Neural progenitor cell (in vitro differentiated cells): Measurements from ENCODE around the gene ID1. TPM values are rescaled to one million over a fixed set of nuclear protein-coding genes. Genes with fewer than 3 reads are reported as not detected.
"Not testable (repeated sequence)": the region's sequence is repeated elsewhere in the genome, so short reads cannot be mapped to it uniquely, and the experiment has no call there.

Experiments
- DNase-seq: peaks from one replicate; pipeline ENCODE4 v3.0.0-alpha.2; 2016; ENCODE audit warnings: low spot score
- H2AFZ ChIP-seq: fragments of 200-600 bp; sonication (generic); replicated peaks from 2 replicates; pipeline ENCODE4 v1.6.1; 2016; ENCODE audit warnings: antibody characterized with exemption
- H3F3A ChIP-seq: fragments of 200-600 bp; sonication (generic); 2 replicates; pipeline ENCODE4 v1.6.1; 2016; ENCODE audit warnings: antibody characterized with exemption, low read depth
- H3K27ac ChIP-seq: fragments of 200-600 bp; sonication (generic); 2 replicates; pipeline ENCODE4 v1.5.1; 2016; ENCODE audit warnings: mild to moderate bottlenecking
- H3K27me3 ChIP-seq: fragments of 200-600 bp; sonication (generic); 2 replicates; pipeline ENCODE4 v1.6.1; 2016; ENCODE audit warnings: mild to moderate bottlenecking, moderate library complexity
- H3K36me3 ChIP-seq: fragments of 200-600 bp; sonication (generic); 2 replicates; pipeline ENCODE4 v1.5.1; 2016
- H3K4me1 ChIP-seq: fragments of 200-600 bp; sonication (generic); 2 replicates; pipeline ENCODE4 v1.6.1; 2016; ENCODE audit warnings: mixed run types
- H3K4me2 ChIP-seq: fragments of 200-600 bp; sonication (generic); 2 replicates; pipeline ENCODE4 v1.6.1; 2016
- H3K4me3 ChIP-seq: fragments of 200-600 bp; sonication (generic); 2 replicates; pipeline ENCODE4 v1.5.1; 2016
- H3K79me2 ChIP-seq: fragments of 200-600 bp; sonication (generic); 2 replicates; pipeline ENCODE4 v1.6.1; 2016; ENCODE audit warnings: low read depth
- H3K9ac ChIP-seq: fragments of 200-600 bp; sonication (generic); 2 replicates; pipeline ENCODE4 v1.6.1; 2016
- H3K9me3 ChIP-seq: fragments of 200-600 bp; sonication (generic); 2 replicates; pipeline ENCODE4 v1.5.1; 2016; ENCODE audit warnings: low read depth
- H4K20me1 ChIP-seq: fragments of 200-600 bp; sonication (generic); 2 replicates; pipeline ENCODE4 v1.6.1; 2016; ENCODE audit warnings: low read depth
- H3K27ac Mint-ChIP-seq: 3 replicates; pipeline ENCODE4 v1.8.0; 2021; ENCODE audit warnings: mixed read lengths
- H3K27me3 Mint-ChIP-seq: 2 replicates; pipeline ENCODE4 v1.8.0; 2022; ENCODE audit warnings: low read depth, mild to moderate bottlenecking, inconsistent platforms, moderate library complexity, mixed read lengths; ENCODE audit not compliant: insufficient read depth
- H3K36me3 Mint-ChIP-seq: 3 replicates; pipeline ENCODE4 v1.8.0; 2021; ENCODE audit warnings: mixed read lengths
- H3K4me1 Mint-ChIP-seq: 3 replicates; pipeline ENCODE4 v1.8.0; 2021; ENCODE audit warnings: mixed read lengths
- H3K4me3 Mint-ChIP-seq: 3 replicates; pipeline ENCODE4 v1.8.0; 2021; ENCODE audit warnings: mild to moderate bottlenecking, moderate library complexity, mixed read lengths
- H3K9me3 Mint-ChIP-seq: 3 replicates; pipeline ENCODE4 v1.8.0; 2020; ENCODE audit warnings: mixed read lengths
- CTCF ChIP-seq: fragments of 200-600 bp; sonication (generic); IDR thresholded peaks from 2 replicates; pipeline ENCODE4 v1.5.1; 2017; ENCODE audit warnings: antibody characterized with exemption, mild to moderate bottlenecking
- EZH2 ChIP-seq: fragments of 200-600 bp; sonication (generic); IDR thresholded peaks from 2 replicates; pipeline ENCODE4 v1.6.1; 2017; ENCODE audit warnings: antibody characterized with exemption, mild to moderate bottlenecking, moderate library complexity
- EZH2phosphoT487 ChIP-seq: fragments of 200-600 bp; sonication (generic); IDR thresholded peaks from 2 replicates; pipeline ENCODE4 v1.6.1; 2017; ENCODE audit warnings: antibody characterized with exemption
- total RNA-seq: library from RNA; depleted of rRNA; stranded (reverse); fragments of >200 nt; gene quantifications from 2 replicates; pipeline ENCODE4 v1.2.3, GENCODE V29; 2015; ENCODE audit warnings: low replicate concordance

Gene ID1
- total RNA-seq, 1 donor from 2014 or later: 80.8 TPM

GRCh38 chr20:31595654-31596411 is 9.3 kb upstream of the ID1 start:
- Histone ChIP-seq H3K4me2 (no peak overlapping the region), H3F3A (peaks cover 22% of the 10 kb centered on the region), H3K27me3 (no peaks in the 10 kb centered on the region), H2AFZ (no peak overlapping the region), H3K36me3 (no peaks in the 10 kb centered on the region), H3K79me2 (no peaks in the 10 kb centered on the region), H3K4me1 (peaks cover 13% of the 10 kb centered on the region), H3K4me3 (no peak overlapping the region), H3K27ac (no peak overlapping the region), H3K9me3 (no peaks in the 10 kb centered on the region), H3K9ac (no peak overlapping the region), H4K20me1 (no peaks in the 10 kb centered on the region)
- H3K36me3 Mint-ChIP-seq: no peaks in the 10 kb centered on the region
- peak overlapping the region; percentile 98 for H3K27ac Mint-ChIP-seq
- H3K4me3 Mint-ChIP-seq: peak overlapping the region; percentile 57
- peak; percentile 37 for DNase-seq
- TF ChIP-seq CTCF (no peak), EZH2phosphoT487 (no peak), EZH2 (no peak)
- no peaks in the 10 kb centered on the region for H3K9me3 Mint-ChIP-seq
- H3K4me1 Mint-ChIP-seq: peaks cover 42% of the 10 kb centered on the region
- H3K27me3 Mint-ChIP-seq: peaks cover 8% of the 10 kb centered on the region

- Mint-ChIP-seq H3K27ac (peak overlapping the region; percentile 98), H3K4me1 (peaks cover 37% of the 10 kb centered on the region)
- not testable (repeated sequence) for H3K4me3 Mint-ChIP-seq, H3K4me3 ChIP-seq, H3K36me3 ChIP-seq, H2AFZ ChIP-seq, H3K36me3 Mint-ChIP-seq, DNase-seq, H3K27me3 ChIP-seq, H3K9me3 ChIP-seq, H3K27me3 Mint-ChIP-seq, H3K9me3 Mint-ChIP-seq, H3K4me1 ChIP-seq, H4K20me1 ChIP-seq, H3K27ac ChIP-seq, H3K79me2 ChIP-seq, H3K4me2 ChIP-seq, H3K9ac ChIP-seq
- peaks cover 17% of the 10 kb centered on the region for H3F3A ChIP-seq
Observed at GRCh38 chr20:31596412-31596715, 8.7 kb upstream of the ID1 start.

- Mint-ChIP-seq H3K27me3 (peaks cover 8% of the 10 kb centered on the region), H3K27ac (peak overlapping the region; percentile 85), H3K9me3 (no peaks in the 10 kb centered on the region), H3K4me3 (no peak overlapping the region), H3K4me1 (peaks cover 35% of the 10 kb centered on the region), H3K36me3 (no peaks in the 10 kb centered on the region)
- Histone ChIP-seq H3K4me1 (peaks cover 6% of the 10 kb centered on the region), H3F3A (peaks cover 16% of the 10 kb centered on the region), H3K27ac (no peak overlapping the region), H3K27me3 (no peaks in the 10 kb centered on the region), H2AFZ (no peak overlapping the region), H3K9ac (no peak overlapping the region), H3K79me2 (no peaks in the 10 kb centered on the region), H4K20me1 (no peaks in the 10 kb centered on the region), H3K9me3 (no peaks in the 10 kb centered on the region), H3K4me2 (no peak overlapping the region), H3K36me3 (no peaks in the 10 kb centered on the region), H3K4me3 (no peak overlapping the region)
- no peak for DNase-seq
- TF ChIP-seq EZH2phosphoT487 (no peak), EZH2 (no peak), CTCF (no peak)
Observed at GRCh38 chr20:31596831-31597480, 8.1 kb upstream of the ID1 start.

GRCh38 chr20:31597481-31597855 is 7.6 kb upstream of the ID1 start:
- no peaks in the 10 kb centered on the region for H3K36me3 ChIP-seq
- DNase-seq: no peak
- H3K9me3 ChIP-seq: no peaks in the 10 kb centered on the region
- Mint-ChIP-seq H3K36me3 (no peaks in the 10 kb centered on the region), H3K4me1 (peaks cover 37% of the 10 kb centered on the region), H3K9me3 (no peaks in the 10 kb centered on the region), H3K27ac (peak overlapping the region; percentile 83), H3K4me3 (no peak overlapping the region), H3K27me3 (peaks cover 8% of the 10 kb centered on the region)
- H3K4me3 ChIP-seq: no peak overlapping the region
- H3K27me3 ChIP-seq: no peaks in the 10 kb centered on the region
- H3K9ac ChIP-seq: no peak overlapping the region
- H3K4me1 ChIP-seq: peaks cover 6% of the 10 kb centered on the region
- no peaks in the 10 kb centered on the region for H3K79me2 ChIP-seq
- H4K20me1 ChIP-seq: no peaks in the 10 kb centered on the region
- H3F3A ChIP-seq: peaks cover 16% of the 10 kb centered on the region
- H3K4me2 ChIP-seq: no peak overlapping the region
- no peak overlapping the region for H3K27ac ChIP-seq
- no peak overlapping the region for H2AFZ ChIP-seq
- TF ChIP-seq EZH2 (no peak), EZH2phosphoT487 (no peak), CTCF (no peak)
